AG09309 (cell line): Measurements from ENCODE around the gene TNFSF18.
"Not testable (repeated sequence)": the region's sequence is repeated elsewhere in the genome, so short reads cannot be mapped to it uniquely, and the experiment has no call there.

Source experiments
- DNase-seq: peaks from one replicate; pipeline ENCODE4 v3.0.0-alpha.2; 2010; ENCODE audit warnings: low read depth
- H3K4me3 ChIP-seq: 2 replicates; pipeline ENCODE4 v1.5.1; 2011; ENCODE audit warnings: mild to moderate bottlenecking, low read depth, low read length, moderate library complexity; ENCODE audit not compliant: control insufficient read depth
- TF ChIP-seq, protein P1 (sequence below): IDR thresholded peaks from 2 replicates; pipeline ENCODE4 v1.5.1; 2011; ENCODE audit warnings: mild to moderate bottlenecking, low read depth, low read length, inconsistent platforms; ENCODE audit not compliant: insufficient read depth, control insufficient read depth; ENCODE audit errors: missing control alignments

The TNFSF18 gene

DNA sequence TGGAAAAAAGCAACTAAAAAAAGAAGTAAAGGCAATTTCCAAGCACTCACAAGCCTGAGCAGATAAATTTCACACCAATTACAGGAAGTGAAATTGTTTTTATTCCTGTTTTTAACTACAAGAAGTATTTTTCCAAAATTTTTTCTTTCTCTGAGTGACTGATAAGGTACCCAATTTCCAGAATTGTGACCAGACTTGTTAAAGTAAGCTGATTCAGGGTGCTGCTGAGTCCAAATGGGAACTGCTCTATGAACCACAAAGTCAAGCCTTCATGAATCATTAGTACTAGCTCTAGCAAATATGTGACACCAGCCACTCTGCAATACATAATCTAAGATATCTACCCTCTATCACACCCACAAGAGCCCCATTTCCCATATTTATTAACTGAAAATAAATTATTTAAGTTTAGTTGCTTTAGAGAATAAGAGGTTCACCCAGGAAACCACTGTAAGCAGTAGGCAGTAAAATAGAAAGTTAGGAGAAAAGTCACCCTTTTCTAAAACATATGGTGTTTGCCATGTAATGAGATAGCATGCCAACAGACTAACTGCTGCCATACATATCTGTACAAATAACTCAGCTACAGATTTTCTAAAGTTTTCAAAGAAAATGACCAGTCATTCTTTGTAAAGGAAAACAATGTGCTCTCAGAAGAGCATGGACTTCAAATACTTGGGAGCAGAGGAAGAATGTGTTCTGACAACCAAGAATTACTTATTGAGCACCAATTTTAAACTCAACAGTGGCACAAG is 43.1 kb upstream of the TNFSF18 start:
- DNase-seq: no peak
- no peak overlapping the region for H3K4me3 ChIP-seq
- TF ChIP-seq, protein P1, sequence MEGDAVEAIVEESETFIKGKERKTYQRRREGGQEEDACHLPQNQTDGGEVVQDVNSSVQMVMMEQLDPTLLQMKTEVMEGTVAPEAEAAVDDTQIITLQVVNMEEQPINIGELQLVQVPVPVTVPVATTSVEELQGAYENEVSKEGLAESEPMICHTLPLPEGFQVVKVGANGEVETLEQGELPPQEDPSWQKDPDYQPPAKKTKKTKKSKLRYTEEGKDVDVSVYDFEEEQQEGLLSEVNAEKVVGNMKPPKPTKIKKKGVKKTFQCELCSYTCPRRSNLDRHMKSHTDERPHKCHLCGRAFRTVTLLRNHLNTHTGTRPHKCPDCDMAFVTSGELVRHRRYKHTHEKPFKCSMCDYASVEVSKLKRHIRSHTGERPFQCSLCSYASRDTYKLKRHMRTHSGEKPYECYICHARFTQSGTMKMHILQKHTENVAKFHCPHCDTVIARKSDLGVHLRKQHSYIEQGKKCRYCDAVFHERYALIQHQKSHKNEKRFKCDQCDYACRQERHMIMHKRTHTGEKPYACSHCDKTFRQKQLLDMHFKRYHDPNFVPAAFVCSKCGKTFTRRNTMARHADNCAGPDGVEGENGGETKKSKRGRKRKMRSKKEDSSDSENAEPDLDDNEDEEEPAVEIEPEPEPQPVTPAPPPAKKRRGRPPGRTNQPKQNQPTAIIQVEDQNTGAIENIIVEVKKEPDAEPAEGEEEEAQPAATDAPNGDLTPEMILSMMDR: no peak

DNA sequence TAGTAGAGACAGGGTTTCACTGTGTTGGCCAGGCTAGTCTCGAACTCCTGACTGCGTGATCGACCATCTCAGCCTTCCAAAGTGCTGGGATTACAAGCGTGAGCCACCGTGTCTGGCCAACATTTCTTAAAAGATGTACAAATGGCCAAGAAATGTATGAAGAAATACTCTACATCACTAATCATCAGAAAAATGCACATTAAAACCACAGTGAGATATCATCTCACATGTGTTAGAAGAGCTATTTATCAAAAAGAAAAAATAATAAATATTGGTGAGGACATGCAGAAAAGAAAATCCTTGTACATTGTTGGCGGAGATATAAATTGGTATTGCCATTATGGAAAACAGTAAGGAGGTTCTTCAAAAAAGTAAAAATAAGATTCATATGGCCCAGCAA is 33.6 kb upstream of the TNFSF18 start:
- no peak for DNase-seq
- TF ChIP-seq, protein P1: no peak
- no peak overlapping the region for H3K4me3 ChIP-seq

DNA sequence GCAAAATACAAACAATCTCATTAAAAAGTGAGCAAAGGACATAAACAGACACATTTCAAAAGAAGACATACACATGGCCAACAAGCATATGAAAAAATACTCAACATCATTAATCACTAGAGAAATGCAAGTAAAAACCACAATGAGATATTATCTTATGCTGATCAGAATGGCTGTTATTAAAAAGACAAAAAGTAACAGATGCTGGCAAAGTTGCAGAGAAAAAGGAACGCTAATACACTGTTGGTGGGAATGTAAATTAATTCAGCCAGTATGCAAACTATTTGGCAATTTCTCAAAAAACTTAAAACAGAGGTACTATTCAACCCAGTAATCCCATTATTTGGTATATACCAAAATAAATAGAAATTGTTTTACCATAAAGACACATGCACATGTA is 32.2 kb upstream of the TNFSF18 start:
- TF ChIP-seq, protein P1: no peak
- H3K4me3 ChIP-seq: no peak overlapping the region
- DNase-seq: no peak

DNA sequence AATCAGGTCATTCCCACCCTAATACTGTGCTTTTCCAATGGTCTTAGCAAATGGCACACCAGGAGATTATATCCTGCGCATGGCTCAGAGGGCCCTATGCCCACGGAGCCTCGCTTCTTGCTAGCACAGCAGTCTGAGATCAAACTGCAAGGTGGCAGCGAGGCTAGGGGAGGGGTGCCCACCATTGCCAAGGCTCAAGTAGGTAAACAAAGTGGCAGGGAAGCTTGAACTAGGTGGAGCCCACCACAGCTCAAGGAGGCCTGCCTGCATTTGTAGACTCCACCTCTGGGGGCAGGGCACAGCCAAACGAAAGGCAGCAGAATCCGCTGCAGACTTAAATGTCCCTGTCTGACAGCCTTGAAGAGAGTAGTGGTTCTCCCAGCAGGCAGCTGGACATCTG is 23.5 kb upstream of the TNFSF18 start:
- DNase-seq, H3K4me3 ChIP-seq: not testable (repeated sequence)

DNA sequence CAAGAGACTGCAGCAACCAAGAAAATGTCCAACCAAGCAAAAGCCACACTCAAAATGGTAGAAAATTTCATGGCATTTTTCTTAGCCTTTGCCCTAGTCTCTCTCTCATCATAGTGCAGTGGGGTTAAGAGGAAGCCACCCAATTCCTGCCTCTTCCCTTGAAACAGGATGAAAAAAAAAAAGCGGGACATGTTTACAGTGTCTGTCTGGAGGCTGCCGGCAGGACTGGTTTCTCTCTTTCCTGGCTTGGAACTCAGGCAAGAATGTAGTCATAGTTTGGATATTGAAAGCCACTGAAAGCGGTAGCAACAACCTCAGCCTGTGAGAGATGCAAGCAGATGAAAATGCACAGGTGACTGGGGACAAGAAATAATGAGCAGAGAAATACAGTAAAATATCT is 13.3 kb upstream of the TNFSF18 start:
- H3K4me3 ChIP-seq: no peak overlapping the region
- no peak for DNase-seq
- TF ChIP-seq, protein P1: no peak

DNA sequence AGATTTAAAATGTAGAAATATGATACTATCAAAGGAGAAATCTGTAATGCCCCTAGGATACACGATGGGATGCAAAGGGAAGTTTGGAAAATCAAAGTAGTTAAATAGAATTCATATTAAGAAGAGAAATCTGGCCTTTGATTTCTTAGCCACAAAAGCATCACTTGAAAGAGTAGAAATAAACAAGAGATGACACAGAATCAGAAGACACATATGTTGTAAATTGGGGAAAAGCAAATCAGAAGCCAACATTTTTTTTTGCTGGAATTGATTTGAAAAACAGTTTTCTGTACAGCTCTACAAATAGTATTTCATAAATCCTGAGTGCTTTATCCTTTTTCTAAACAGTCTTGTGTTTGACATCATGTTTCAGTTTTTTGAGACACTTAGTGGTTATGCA is 12.4 kb upstream of the TNFSF18 start:
- H3K4me3 ChIP-seq: no peak overlapping the region
- DNase-seq: no peak
- TF ChIP-seq, protein P1: no peak

DNA sequence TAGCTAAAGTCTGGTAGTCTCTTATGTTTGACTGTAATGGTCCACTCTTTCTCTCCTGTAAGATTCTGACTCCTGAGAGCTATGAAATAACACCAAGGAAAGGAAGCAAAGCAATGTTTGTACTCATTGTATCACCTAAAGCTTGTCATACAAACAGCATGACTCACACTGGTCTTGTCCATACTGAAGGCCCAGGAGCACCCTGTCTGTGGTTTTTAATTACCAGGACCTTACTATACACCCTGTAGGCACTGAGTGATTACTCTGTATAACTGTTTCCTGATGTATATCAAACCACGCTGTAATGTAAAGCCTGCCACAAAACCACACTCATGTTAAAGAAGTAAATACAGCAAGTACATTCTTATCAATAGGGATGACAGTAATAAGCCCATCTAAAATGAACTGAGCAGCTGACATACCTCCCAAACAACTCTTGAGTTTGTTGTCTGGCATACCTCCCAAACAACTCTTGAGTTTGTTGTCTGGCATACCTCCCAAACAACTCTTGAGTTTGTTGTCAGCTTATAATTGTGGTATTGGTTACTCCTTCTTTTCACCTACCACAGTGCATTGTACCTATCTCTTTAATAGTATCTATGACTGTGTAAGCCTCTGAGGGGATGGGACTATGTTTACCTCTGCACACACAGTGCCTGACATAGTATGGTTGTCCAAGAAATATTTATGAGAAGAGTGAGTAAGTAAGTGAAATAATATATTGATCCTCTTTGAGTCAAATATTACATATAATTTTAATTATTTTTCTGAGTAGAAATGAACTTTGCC is 11.6 kb upstream of the TNFSF18 start:
- DNase-seq: peak; percentile 28
- no peak overlapping the region for H3K4me3 ChIP-seq
- TF ChIP-seq, protein P1: no peak
